Ishikawa (cell line): ENCODE data around the gene KHSRP.

Source experiments
- CEBPB ChIP-seq: IDR thresholded peaks from 2 replicates; pipeline ENCODE4 v1.6.1; 2012
- CREB1 ChIP-seq: IDR thresholded peaks from 2 replicates; pipeline ENCODE4 v1.6.1; 2012; ENCODE audit warnings: low read depth
- EP300 ChIP-seq: IDR thresholded peaks from 2 replicates; pipeline ENCODE4 v1.6.1; 2012; ENCODE audit warnings: borderline replicate concordance
- FOXM1 ChIP-seq: IDR thresholded peaks from 2 replicates; pipeline ENCODE4 v1.6.1; 2012; ENCODE audit warnings: low read depth, borderline replicate concordance
- MAX ChIP-seq: IDR thresholded peaks from 2 replicates; pipeline ENCODE4 v1.6.1; 2012
- RAD21 ChIP-seq: IDR thresholded peaks from 2 replicates; pipeline ENCODE4 v1.6.1; 2012; ENCODE audit warnings: low read depth
- REST ChIP-seq: IDR thresholded peaks from 2 replicates; pipeline ENCODE4 v1.6.1; 2012; ENCODE audit warnings: low read depth, mild to moderate bottlenecking
- TAF1 ChIP-seq: IDR thresholded peaks from 2 replicates; pipeline ENCODE4 v1.6.1; 2012; ENCODE audit warnings: low read depth, mild to moderate bottlenecking
- TCF12 ChIP-seq: IDR thresholded peaks from 2 replicates; pipeline ENCODE4 v1.6.1; 2012; ENCODE audit warnings: low read depth
- YY1 ChIP-seq: IDR thresholded peaks from 2 replicates; pipeline ENCODE4 v1.6.1; 2012; ENCODE audit warnings: low read depth

GRCh38 chr19:6471076-6471475 is 46.5 kb upstream of the KHSRP start:
- no peak for TF ChIP-seq MAX
- no peak for TF ChIP-seq REST
- TF ChIP-seq EP300, result no peak
- TF ChIP-seq TAF1, result no peak
- no peak for TF ChIP-seq CEBPB
- TF ChIP-seq FOXM1, result no peak
- no peak for TF ChIP-seq TCF12
- no peak for TF ChIP-seq CREB1
- TF ChIP-seq YY1, result no peak
- no peak for TF ChIP-seq RAD21
